Vagina (tissue), 2 donors: ENCODE results near the gene DUS2.

Experiments
- CTCF ChIP-seq, 3 experiments: fragments of 450-650 bp in 2 of 3; fragments of 200-600 bp in 1 of 3; sonication (generic) in 1 of 3; IDR thresholded peaks; one replicate each; pipeline ENCODE4 v1.5.1; 2017 to 2019; ENCODE audit warnings: antibody characterized with exemption in 3 of 3, mild to moderate bottlenecking in 2 of 3, moderate library complexity in 2 of 3
- POLR2A ChIP-seq, 2 donors: fragments of 450-650 bp; IDR thresholded peaks; one replicate each; pipeline ENCODE4 v1.6.1; 2017; ENCODE audit warnings: antibody characterized with exemption in 2 of 2, mild to moderate bottlenecking in 2 of 2, moderate library complexity in 2 of 2

GRCh38 chr16:68117884-68118283 is 94.8 kb downstream of the DUS2 start:
- TF ChIP-seq CTCF (IDR thresholded peaks at IDR 0.05) (no peak), POLR2A (IDR thresholded peaks at IDR 0.05) (no peak)
